ENCODE measurements around the gene TUFM.

Gene TUFM

DNA sequence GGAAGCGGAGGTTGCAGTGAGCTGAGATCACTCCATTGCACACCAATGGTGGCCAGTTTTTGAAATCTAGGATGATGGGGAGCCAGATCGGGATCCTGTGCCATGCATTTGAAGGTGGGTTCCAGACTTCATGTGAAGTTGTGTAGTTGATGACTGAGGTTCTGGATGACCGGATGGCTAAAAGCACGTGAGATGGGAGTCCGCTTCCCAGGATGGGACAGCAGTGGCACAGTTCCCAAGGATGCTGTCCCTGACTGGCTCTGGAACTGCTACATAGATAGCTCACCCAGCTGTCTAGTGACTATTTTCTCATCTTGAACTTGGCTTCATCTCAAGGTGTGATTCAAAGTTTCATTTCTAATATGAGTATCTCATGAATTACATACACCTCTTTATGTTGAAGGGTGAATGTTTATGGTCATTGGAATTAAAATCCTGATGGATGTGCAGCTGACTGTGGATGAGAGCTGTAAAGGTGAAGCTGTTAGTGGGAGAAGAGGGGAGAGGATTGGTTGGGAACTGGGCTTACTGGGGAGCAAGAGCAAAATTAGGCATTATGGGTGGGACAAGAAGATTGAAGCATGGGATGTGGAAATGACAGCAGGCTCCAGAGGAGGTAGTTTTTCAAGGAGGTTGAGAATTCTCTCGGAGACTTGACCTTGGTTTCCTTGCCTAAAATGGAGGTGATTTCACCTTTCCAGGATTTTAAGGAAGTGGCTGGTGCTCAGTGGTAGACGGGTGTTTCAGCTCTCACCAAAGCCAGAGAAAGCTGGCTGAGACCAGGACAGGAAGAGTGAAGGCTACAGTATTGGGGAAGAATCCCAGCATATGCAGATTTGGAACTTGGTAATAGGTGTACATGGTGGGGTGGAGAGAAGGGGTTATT, 8.2 kb downstream of the TUFM start:
- H3K27ac ChIP-seq: peak overlapping the region; percentile 52
- ChIA-PET POLR2A (ENCODE audit: low non-redundant PET) (interaction anchor here (0.7 kb wide), 1 partner anchor 15 kb away, joined by 3 read pairs; the partner anchor contains the start of gene ATXN2L), CTCF (interaction anchor here (0.6 kb wide), 2 partner anchors 86 to 112 kb away, joined by 3 to 5 read pairs; no protein-coding TSS in a partner anchor)
- TF ChIP-seq, protein P1, sequence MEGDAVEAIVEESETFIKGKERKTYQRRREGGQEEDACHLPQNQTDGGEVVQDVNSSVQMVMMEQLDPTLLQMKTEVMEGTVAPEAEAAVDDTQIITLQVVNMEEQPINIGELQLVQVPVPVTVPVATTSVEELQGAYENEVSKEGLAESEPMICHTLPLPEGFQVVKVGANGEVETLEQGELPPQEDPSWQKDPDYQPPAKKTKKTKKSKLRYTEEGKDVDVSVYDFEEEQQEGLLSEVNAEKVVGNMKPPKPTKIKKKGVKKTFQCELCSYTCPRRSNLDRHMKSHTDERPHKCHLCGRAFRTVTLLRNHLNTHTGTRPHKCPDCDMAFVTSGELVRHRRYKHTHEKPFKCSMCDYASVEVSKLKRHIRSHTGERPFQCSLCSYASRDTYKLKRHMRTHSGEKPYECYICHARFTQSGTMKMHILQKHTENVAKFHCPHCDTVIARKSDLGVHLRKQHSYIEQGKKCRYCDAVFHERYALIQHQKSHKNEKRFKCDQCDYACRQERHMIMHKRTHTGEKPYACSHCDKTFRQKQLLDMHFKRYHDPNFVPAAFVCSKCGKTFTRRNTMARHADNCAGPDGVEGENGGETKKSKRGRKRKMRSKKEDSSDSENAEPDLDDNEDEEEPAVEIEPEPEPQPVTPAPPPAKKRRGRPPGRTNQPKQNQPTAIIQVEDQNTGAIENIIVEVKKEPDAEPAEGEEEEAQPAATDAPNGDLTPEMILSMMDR (conservative IDR thresholded peaks at IDR 0.05; ENCODE audit: low read depth): no peak
- no peak for DNase-seq (ENCODE audit: low spot score)

DNA sequence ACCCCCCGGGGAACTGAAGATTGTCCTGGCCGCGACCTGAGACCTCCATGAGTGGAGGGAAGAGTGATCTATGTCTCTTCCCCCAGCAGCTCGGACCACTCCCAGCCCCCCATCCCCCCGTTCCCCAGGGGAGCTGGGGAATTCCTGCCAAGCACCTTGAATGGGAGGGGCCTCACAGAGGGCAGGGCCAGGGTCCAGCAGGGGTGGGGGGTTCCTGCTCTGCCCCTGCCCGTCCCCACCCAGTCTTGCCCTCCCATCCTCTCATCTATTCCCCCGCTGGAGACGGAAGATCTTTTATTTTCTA, 9.4 kb downstream of the TUFM start:
- peak overlapping the region; percentile 52 for H3K27ac ChIP-seq
- no peak for DNase-seq (ENCODE audit: low spot score)
- POLR2A ChIA-PET (ENCODE audit: low non-redundant PET): interaction anchor here (1.0 kb wide), 1 partner anchor 9 kb away, joined by 3 read pairs; no protein-coding TSS in a partner anchor
- TF ChIP-seq, protein P1 (conservative IDR thresholded peaks at IDR 0.05; ENCODE audit: low read depth): no peak
- CTCF ChIA-PET: interaction anchor here (0.6 kb wide), 2 partner anchors 9 to 108 kb away, joined by 3 to 5 read pairs; partner anchors contain the start of gene TUFM

DNA sequence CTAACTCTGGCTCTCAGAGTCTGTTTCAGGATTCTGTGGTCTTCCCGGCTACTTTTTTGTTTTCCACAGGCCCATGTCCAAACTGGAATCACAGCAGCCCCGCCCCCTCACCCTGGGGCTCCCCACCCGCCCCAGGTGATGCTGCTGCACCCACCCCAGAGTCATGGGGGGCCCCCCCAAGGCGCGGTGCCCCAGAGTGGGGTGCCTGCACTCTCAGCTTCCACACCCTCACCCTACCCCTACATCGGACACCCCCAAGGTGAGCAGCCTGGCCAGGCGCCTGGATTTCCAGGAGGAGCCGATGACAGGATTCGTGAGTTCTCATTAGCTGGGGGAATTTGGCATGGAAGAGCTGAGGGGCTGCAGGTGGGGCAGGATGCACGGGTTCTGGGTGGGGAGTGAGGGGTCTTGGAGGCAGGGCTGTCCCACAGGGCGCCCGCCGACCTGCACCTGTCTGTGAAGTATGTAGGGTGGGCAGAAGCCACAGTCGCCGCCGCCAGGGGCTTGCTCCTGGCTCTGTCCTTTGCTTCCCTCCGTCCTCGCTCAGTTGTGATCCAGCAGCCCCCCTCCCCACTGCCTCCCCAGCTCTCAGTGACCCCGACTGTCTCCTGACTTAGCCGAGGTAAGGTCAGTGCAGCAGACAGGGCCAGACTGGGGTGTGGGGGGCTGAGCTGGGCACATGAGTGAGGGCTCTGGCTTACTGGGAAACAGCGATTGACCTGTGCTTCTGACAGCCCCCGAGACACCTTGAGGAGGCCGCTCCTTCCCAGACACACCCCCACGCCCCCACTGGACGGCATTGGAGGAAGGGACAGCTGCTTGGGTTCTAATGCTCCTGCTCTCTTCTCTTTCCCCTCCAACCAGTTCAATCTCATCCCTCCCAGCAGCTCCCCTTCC, 10.0 kb downstream of the TUFM start:
- DNase-seq (ENCODE audit: low spot score): no peak
- TF ChIP-seq, protein P1 (conservative IDR thresholded peaks at IDR 0.05; ENCODE audit: low read depth): no peak
- CTCF ChIA-PET: interaction anchor here (0.6 kb wide), 1 partner anchor 10 kb away, joined by 3 read pairs; the partner anchor contains the start of gene TUFM

DNA sequence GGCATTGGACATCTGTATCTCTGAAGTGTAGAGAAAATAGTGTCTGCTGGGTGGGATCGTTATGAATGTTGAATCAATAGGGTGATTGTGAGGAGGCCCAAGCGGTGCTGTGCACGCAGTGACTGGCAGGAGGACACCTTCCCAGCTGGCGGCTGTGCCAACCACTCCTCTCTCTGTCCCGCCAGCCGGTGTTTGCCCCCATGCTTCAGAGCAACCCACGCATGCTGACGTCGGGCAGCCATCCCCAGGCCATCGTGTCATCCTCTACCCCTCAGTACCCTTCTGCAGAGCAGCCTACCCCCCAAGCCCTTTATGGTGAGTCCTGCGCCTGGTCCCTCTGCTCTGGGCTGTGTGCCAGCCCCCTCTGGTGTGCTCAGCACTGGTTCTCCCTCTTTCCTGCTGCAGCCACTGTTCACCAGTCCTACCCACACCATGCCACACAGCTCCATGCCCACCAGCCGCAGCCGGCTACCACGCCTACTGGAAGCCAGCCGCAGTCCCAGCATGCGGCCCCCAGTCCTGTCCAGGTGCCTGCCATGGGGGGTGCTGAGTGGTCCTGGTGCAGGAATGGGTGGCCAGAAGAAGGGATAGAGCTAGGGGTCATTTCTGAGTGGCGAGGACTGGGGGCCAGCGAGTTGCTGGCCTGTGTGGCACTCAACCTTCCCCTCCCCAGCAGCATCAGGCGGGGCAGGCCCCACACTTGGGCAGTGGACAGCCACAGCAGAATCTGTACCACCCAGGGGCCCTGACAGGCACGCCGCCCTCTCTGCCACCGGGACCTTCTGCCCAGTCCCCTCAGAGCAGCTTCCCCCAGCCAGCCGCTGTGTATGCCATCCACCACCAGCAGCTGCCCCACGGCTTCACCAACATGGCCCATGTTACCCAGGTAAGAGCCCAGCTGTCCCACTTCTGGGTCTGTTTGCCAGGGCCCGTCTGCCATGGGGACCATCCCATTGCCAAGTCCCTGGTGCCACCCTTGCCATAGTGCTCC, 11.0 kb downstream of the TUFM start:
- H3K27ac ChIP-seq: peak overlapping the region; percentile 52
- TF ChIP-seq, protein P1 (conservative IDR thresholded peaks at IDR 0.05; ENCODE audit: low read depth): no peak
- ChIA-PET CTCF (interaction anchor here (0.6 kb wide), 1 partner anchor 214 kb away, joined by 3 read pairs; no protein-coding TSS in a partner anchor), POLR2A (ENCODE audit: low non-redundant PET) (no interaction called here)
- no peak for DNase-seq (ENCODE audit: low spot score)

More for the DNA sequence above, 10.0 kb downstream of the TUFM start:
- H3K27ac ChIP-seq: peak overlapping the region; percentile 52
- POLR2A ChIA-PET (ENCODE audit: low non-redundant PET): interaction anchor here (1.0 kb wide), 1 partner anchor 9 kb away, joined by 3 read pairs; no protein-coding TSS in a partner anchor

DNA sequence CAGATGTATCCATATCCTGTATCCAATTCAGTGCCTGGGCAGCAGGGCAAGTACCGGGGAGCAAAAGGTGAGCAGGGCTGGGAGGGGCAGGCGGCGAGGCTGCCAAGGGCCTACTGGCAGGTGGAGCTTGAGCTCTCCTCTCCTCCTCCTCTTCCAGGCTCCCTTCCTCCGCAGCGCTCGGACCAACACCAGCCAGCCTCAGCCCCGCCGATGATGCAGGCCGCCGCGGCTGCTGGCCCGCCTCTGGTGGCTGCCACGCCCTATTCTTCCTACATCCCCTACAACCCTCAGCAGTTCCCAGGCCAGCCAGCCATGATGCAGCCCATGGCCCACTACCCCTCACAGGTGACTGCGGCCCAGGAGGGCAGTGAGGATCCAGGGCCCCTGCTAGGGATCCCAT, 11.8 kb downstream of the TUFM start:
- DNase-seq (ENCODE audit: low spot score): no peak
- TF ChIP-seq, protein P1 (conservative IDR thresholded peaks at IDR 0.05; ENCODE audit: low read depth): no peak
- POLR2A ChIA-PET (ENCODE audit: low non-redundant PET): no interaction called here
- peak overlapping the region; percentile 52 for H3K27ac ChIP-seq
- CTCF ChIA-PET: interaction anchor here (0.6 kb wide), 1 partner anchor 214 kb away, joined by 3 read pairs; no protein-coding TSS in a partner anchor
